Measurements from ENCODE around the gene PROCA1. TPM values are rescaled to one million over a fixed set of nuclear protein-coding genes. Genes with fewer than 3 reads are reported as not detected.
"Not testable (repeated sequence)": the region's sequence is repeated elsewhere in the genome, so short reads cannot be mapped to it uniquely, and the experiment has no call there.

PROCA1 gene
- total RNA-seq, 1 donor from 2014 or later = 0.64 TPM

DNA sequence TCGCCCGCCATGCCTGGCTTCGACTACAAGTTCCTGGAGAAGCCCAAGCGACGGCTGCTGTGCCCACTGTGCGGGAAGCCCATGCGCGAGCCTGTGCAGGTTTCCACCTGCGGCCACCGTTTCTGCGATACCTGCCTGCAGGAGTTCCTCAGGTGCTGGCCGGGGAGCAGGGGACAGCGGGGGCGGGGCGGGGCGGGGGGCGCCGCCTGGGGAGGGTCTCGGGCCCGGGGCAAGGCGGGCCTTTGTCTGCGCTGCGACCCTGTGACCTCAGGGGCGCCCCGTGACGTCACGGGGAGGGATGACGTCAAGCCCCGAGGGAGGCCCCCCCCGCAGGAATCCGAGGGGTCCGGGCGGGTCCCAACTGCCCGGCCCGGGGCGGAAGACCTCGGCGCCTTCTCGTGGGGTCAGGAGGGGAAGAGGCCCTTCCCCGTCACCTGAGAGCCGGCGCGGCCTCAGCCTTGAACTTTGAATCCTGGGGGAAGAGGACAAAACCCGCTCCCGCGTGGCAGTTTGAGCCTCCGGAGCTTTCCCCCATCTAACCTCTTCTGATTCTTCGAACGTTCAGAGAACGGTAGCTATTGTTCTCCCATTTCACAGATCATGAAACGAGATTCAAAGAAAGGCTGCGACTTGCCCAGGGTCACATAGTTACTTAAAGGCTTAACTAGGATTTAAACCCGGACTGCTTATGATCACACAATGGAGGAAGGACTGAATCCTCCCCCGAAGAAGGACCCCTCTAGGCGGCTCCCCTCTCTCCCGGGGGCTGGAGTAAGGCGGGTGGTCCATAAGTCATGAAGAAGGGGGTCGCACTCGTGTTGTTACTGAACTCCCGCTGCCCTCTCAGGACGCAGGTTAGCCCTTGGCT, 32.6 kb upstream of the PROCA1 start:
- ATAC-seq = no peak

DNA sequence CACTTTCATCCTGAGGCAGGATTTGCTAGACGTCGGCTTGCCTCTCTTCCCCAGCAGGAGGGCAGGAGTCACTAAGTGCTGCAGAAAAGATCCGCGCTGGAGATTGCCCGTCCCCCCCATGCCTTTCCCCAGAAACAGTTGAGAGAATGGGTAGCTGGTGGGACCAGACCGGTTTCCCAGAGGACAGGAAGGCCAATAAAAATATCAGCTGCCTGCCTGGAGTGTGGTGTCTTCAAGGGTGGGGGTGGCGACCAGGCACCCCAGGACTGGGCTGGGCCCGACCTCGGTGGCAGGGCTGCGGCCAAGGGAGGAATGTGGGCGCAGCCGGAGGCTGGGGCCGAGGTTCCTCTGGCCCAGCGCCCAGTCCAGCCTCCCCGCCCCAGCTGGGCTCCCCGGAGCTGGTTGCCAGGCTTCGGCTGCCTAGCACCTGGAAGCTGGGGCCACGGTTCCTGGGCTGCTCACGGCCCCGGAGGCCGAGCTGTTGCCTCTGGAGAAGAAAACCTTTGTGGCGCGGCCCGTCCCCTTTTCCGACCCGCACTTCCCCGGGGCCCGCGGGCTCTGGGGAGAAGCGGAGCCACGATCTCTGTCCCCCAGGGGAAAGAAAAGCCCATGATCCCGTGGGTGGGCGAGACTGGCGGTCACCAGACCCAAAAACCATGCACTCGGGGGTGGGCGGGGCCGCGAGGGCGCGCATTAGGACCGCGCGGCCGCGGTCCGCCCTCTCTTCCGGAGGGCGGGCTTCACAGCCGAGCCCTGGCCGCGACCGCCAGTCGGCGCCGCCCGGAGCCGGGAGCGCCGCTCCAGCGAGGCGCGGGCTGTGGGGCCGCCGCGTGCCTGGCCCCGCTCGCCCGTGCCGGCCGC, 31.8 kb upstream of the PROCA1 start, which contains the start of gene TRAF4:
TSS of gene TRAF4 (plus strand) at position 769 of the 861 bp plus-strand sequence. CDS start 102 bp downstream, outside the sequence.
- peak; percentile 60 for ATAC-seq

GRCh38 chr17:28741358-28742349, 30.0 kb upstream of the PROCA1 start:
- ATAC-seq = no peak

- no peak for ATAC-seq
Observed at GRCh38 chr17:28740406-28741357, 29.0 kb upstream of the PROCA1 start.

DNA sequence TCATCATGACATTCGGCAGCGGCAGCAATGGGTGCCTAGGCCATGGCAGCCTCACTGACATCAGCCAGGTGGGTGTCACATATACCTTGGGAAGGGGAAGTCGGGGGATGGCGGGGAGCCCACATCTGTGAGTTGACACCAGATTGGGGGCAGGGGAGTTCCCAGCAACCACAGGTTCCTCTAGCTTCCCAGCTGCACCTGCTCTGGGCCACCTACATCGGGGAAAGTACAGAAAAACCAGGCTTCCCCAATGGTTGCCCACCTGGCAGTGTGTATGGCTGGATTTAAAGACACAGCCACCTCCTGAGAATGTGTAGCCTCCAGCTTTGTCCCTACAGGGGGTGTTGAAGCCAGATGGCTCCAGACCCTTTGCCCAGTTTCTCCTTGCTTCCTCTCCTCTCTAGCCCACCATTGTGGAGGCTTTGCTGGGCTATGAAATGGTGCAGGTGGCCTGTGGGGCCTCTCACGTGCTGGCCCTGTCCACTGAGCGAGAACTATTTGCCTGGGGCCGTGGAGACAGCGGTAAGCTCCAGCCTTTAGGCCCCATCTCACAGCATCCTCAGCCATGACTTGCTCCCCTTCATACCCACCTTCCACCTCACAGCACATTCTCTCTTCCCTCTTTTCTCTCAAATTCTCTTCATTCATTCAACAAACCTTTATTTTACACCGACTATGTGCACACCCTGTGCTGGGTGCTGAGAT, 27.1 kb upstream of the PROCA1 start:
- ATAC-seq = no peak

DNA sequence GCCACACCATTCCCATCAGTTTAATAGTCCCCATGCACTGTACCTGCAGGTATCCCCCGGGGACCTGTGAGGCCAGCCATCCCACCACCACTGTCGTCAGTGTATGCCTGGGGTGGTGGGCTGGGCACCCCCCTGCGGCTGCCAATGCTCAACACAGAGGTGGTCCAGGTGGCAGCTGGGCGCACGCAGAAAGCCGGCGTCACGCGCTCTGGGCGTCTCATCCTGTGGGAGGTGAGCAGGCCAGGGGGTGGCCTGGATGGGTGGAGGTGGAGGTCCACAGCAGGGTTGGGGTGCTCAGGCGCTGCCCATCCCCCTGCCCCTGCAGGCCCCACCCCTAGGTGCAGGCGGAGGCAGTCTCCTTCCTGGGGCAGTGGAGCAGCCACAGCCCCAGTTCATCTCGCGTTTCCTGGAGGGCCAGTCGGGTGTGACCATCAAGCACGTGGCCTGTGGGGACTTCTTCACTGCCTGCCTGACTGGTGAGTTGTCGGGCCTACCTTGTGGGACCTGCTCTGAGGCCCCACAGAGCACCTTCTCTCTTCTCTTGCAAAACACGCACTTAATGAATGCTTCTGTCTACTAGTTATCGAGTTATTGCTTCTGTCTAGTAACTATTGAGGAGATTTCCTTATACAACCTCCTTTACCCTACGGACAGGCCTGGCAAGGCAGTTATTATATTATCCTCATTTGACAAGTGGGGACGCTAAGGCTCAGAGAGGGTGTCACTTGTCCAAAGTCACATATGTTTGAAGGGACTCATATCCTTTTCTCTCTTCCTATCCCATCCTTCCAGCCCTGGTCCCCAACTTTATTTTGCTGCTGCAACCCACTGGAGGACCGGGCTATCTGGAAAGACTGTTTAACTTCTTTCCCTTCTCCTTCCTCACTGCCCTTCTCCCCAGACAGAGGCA, 26.3 kb upstream of the PROCA1 start:
- peak; percentile 77 for ATAC-seq

DNA sequence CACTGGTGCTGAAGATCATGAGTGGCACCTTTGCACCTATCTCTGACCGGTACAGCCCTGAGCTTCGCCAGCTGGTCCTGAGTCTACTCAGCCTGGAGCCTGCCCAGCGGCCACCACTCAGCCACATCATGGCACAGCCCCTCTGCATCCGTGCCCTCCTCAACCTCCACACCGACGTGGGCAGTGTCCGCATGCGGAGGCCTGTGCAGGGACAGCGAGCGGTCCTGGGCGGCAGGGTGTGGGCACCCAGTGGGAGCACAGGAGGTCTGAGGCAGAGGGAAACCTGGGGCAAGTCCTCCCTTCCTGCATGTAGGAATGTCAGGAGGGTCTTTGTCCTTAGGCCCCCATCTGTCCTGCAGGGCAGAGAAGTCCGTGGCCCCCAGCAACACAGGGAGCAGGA, 25.6 kb upstream of the PROCA1 start:
- ATAC-seq = no peak

DNA sequence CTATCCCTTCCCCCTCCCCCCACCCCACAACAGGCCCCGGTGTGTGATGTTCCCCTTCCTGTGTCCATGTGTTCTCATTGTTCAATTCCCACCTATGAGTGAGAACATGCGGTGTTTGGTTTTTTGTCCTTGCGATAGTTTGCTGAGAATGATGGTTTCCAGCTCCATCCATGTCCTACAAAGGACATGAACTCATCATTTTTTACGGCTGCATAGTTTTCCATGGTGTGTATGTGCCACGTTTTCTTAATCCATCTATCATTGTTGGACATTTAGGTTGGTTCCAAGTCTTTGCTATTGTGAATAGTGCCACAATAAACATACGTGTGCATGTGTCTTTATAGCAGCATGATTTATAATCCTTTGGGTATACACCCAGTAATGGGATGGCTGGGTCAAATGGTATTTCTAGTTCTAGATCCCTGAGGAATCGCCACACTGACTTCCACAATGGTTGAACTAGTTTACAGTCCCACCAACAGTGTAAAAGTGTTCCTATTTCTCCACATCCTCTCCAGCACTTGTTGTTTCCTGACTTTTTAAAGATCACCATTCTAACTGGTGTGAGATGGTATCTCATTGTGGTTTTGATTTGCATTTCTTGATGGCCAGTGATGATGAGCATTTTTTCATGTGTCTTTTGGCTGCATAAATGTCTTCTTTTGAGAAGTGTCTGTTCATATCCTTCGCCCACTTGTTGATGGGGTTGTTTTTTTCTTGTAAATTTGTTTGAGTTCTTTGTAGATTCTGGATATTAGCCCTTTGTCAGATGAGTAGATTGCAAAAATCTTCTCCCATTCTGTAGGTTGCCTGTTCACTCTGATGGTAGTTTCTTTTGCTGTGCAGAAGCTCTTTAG, 24.5 kb upstream of the PROCA1 start:
- ATAC-seq = not testable (repeated sequence)

- ATAC-seq = peak; percentile 4
Observed at GRCh38 chr17:28735242-28735722, 23.6 kb upstream of the PROCA1 start.

DNA sequence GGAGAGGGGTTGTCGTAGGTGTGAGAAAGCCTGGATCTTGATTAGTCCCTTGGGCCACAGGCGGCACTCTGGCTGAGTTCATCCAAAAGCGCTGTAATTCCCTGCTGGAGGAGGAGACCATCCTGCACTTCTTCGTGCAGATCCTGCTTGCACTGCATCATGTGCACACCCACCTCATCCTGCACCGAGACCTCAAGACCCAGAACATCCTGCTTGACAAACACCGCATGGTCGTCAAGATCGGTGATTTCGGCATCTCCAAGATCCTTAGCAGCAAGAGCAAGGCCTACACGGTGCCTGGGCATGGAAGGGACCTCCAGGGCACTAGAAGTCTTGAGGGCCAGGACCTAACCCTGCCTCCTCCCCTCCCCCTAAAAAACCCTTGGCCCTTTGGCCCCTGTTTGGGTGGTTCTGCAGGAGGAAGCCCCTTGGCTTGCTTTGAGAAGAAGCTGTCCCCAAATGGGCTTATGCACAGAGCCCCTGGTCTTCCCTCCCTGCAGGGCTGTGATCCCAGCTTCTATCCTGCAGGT, 23.1 kb upstream of the PROCA1 start:
- no peak for ATAC-seq

DNA sequence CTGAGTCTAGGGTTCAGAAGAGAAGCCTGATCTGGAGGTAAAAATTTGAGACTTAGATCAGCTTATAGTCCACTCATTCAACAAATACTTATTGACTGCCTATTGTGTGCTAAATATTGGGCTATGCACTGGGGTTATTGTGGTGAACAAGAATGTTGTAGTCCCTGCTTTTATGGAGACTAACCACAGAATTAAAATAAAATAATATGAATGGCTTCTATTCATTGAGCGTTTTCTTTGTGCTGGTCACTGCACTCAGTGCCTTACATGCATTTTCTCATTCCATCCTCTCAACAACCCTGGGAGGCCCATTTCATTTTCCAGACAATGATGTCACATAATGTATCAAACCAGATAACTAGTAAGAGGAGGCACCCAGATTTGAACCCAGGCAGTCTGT, 21.7 kb upstream of the PROCA1 start:
- no peak for ATAC-seq

GRCh38 chr17:28729950-28730330, 18.3 kb upstream of the PROCA1 start:
- ATAC-seq = no peak

- peak; percentile 76 for ATAC-seq
Observed at GRCh38 chr17:28728364-28729200, 16.9 kb upstream of the PROCA1 start, which contains the start of gene NEK8. Gene NEK8, plus strand, starts transcription at chr17:28728788. Its CDS starts 26 bp downstream, at chr17:28728814.

GRCh38 chr17:28726627-28727491, 15.2 kb upstream of the PROCA1 start:
- peak; percentile 65 for ATAC-seq

GRCh38 chr17:28726226-28726626, 14.5 kb upstream of the PROCA1 start, which contains the start of gene TLCD1:
Gene TLCD1, minus strand, starts transcription at chr17:28726233. Its CDS starts 136 bp downstream, at chr17:28726097.
- ATAC-seq = peak; percentile 27
